ENCODE data around the gene SORT1.
"Not testable (repeated sequence)": the region's sequence is repeated elsewhere in the genome, so short reads cannot be mapped to it uniquely, and the experiment has no call there.

Gene SORT1

DNA sequence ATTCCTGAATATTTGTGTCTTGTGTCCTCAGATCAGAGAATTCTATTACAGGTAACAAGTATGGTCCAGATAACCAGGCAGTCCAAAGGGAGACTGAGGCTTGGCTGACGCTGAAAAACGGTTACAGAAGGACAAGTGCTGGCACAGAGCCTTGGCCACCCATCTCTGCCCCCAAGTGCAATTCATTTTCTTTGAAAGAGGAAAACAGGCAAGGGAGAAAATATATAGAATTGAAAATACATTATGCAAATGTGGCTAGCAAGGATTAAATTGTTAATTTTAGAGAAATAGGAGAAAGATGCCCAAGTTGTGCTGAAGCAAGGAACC is 1.2 kb downstream of the SORT1 start:
- no peak for DNase-seq

GRCh38 chr1:109395602-109396512 is 1.9 kb downstream of the SORT1 start:
- DNase-seq = no peak

GRCh38 chr1:109395282-109395599 is 2.5 kb downstream of the SORT1 start:
- DNase-seq = not testable (repeated sequence)

DNA sequence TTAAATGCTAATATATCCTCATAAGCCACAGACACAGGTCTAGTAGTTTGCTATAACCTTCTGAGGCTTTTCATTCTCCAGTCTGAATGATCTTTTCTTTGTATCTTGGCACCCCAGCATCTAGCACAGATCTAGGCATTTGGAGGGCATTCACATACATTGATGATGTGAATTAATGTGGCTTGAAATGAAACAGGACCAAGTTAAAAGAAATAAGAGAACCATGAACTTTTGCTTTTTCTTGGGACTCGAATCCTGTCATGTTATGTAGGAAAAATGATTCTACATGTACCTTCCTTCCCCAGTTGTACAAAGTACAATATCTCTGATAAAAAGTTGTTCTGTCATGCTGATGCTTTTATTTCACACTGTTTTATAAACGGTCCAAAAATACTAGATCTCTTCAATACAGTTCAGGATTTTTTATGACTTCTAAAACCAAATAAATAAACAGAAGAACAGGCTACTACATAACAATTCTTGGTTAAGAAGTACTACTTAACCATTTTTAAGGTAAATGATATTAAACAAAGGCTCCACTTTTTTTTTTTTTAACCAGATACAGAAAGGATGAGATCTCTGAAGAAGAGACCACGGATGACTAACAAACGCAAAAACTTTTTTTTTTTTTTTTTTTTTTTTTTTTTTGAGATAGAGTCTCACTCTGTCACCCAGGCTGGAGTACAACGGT is 3.0 kb downstream of the SORT1 start:
- DNase-seq = no peak

DNA sequence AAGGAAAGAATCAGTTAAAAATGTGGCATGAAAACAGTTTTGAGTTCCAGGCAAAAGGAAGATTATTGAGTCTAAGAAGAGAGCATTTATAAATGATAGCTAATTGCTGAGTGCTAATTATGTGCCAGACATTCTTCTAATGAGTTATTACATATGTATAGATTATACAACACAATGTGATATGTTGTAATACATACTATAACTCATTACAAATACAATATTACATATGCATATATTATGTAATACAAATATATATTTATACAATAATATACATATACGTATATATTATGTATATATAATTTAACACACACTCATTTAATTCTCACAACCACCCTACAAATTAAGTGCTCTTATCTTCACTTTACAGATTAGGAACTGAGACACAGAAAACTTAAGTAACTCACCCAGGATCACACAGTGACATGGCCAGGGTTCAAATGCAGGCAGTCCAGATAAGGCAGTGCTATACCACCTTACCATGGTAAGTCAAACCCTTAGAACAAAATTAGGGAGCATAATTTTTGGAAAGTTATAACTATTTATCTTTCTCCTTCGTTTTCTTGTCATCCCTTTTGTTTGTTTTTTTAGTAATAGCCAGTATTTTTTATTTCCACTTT is 4.0 kb downstream of the SORT1 start:
- DNase-seq = no peak

DNA sequence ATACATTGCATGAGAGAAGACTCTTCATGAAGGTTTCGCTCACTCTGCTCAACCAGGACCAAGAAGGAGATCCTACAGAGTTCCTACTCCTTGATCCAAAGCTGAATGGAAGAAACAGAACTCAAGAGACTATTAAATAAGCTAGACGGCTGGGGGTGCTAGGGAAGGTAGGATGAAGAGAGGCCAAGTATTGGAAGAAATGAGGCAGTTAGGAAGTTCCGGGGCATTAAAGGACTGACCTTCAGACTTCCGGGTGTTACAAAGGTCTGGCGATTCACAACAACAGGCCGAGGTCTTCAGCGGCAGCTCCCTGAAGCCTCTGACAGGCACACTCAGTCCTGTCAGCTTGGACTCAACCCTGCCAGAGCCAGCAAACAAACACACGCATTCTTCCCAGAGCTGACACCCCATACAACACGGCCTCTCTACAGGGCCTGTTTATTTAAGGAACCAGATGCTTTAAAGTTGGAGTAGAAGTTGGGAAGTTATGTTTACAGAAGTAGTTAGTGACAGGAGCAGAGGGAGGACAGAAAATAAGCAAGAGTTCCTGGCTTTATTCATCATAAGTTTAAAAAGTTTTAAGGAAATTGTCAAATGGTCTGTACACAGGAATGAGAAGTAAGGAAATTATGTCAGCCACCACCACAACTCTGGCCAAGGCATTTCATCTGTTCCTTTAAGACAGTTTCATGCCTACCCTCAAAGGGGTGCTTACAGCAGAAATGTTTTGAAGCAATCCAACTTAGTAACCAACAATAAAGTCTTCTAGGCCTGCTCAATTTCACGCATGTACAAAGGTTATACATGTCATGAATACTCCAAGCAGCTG is 4.7 kb downstream of the SORT1 start:
- DNase-seq = peak; percentile 44

DNA sequence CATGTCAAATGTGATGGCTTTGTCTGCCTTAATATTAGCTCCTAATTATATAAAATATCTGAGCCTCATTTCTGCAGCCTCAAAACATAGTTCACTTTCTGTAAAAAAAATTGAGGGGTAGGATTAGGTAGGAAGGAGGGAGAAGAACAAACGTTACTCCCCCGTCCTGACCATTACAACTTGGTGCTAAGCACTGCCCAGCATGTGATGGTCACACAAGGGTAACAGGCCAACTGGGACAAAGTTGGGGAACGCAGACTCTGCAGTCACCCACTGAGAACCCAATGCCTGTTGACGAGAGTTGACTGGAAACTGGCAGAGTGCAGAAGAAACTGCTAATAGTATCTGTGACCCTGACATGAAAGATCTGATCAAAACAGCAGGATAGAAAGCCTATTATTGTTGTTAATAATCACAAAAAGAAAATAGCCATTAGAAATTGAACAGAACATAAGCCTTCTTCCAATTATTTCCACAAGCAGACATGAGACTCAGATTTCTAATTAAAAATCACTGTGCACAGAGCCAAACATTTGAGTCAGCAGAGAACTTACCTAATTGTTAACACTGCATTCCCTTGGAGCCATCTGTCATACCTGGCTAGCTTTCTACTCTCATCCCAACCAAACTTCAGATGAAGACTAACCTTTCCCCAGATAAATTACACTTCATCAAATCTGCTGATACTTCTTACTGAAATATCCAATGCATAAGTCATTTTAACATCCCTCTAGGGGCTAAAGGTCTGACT is 5.5 kb downstream of the SORT1 start:
- DNase-seq = no peak

DNA sequence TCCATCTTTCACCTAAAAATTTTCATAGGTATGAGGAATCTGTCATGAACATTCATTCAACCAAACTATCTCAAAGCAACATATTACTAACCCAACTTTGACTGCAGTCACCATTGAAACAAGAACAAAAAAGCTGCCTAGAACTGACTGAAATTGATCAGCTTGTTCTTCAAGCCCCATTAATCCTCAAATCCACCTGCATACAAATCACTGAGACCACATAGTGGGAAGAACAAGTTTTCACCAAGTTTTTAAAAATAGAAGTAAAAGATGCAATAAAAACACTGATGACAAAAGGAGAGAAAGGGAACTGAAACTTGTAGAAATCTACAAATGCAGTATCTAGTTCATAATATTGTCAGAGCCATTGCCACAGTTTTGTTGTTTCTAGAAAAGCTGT is 6.1 kb downstream of the SORT1 start:
- DNase-seq = no peak

DNA sequence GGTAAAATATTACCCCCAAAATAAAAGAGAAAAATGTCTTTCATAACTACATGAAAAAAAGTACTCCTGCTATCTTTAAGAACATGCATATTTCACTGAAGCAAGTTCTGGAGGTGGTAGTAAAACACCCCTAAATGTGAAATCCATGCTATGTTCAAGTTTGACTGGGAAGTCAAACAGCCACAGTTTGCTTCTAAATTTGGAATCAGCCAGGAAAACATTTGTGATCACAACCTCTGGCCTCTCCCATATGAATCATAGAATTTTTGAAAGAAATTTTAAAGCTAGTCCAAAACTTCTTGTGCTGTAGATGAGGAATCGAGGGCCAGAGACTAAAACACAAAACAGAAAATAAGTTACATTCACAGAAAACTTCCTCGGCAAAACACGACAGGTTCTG is 6.6 kb downstream of the SORT1 start:
- no peak for DNase-seq

DNA sequence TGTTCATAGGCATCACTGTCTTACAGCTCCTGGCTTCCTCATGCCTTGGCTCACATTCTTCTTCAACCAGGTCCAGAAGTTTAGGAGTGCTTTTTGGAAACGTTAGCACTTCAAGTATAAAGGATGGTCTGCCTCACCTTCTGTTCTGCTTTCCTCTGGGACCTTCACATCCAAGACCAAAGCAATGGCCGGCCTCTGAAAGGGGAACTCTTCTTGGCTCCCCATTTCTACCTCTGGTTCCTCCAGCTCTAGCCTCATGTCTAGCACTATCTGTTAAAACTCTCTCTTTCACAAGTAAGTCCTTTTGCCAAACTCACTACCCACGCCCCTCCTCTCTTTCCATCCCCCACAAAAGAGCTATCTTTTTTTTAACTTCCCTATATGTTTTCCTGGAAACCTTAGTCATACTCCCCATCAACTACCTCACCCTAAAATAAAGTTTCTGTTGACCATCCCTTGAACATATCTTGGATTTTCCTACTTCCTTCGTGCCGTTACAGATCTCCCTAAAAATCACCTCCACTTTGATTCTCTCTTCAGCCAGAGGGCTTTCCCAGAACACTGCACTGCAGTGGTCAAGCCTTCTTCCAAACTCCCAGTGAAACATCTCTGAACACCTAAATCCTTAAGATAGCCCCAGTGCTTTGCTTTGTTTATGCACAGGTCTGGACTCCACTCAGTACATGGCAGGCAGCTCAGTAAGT is 7.9 kb downstream of the SORT1 start:
- no peak for DNase-seq

DNA sequence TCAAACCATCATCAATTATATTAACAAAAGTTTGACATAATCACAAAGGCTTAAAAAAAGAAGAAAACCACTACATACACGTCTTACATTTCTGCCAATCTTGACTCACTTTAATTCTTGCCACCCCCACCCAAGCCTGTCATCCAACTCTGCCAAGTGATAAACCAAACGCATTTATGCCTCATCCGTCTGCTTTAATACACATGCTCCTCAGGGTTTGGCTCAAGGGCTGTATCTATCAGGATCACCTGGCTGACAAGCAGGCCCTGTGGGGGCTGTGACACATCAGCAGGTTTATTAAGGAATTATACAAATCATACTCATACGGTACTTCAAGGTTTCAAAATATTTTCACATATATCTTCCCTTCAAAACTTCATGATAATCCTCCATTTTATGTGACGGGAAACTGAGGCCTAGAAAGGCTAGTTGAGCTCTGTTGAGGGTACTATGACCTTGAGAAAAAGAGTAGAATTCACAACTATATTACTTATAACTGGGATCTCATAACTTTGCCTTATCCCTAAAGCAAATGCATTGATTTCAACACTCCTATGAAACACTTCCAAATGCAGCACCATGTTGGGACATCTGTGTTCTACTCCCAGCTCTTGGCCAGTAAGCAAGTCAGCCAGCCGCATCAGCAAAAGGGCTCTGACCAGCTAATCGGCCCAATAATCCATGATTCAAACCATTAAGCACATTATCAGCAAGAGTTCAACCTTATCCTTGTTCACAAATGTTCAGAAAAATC is 8.7 kb downstream of the SORT1 start:
- DNase-seq = no peak

DNA sequence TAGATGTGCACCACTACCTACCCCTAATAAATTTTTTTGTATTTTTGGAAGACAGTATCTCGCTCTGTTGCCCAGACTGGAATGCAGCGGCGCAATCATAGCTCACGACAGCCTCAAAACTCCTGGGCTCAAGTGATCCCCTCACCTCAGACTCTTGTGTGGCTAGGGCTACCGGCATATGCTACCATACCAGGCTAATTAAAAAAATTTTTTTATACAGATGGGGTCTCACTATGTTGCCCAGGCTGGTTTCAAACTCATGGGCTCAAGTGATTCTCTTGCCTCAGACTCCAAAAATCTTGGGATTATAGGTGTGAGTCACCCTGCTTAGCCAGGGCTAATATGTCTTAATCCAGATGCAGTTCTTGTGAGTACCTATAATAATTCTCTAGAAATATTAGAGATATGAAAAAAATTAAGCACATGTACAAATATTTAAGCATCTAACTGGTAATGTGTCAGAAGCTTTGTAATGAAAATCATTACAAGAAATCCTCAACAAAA is 9.5 kb downstream of the SORT1 start:
- DNase-seq = no peak

- DNase-seq = no peak
These were observed 11.5 kb downstream of the SORT1 start for GRCh38 chr1:109386054-109386717.

DNA sequence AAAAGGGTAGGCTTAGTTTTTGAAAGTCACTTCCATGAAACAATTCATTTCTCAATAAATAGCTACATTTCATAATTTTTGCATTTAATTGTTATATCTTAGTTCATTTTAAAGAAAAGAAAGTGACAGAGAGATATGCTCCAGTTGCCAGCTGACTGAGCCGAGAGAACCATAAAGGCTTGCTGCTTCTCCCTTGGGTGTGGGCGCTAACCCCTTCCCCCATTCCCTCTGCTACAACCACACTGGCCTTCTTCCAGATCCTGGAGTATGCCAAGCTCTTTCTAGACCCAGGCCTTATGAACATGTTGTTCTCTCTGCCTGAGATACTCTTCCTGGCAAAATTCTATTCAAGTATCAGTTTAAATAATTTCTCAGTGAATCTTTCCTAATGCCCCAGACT is 12.3 kb downstream of the SORT1 start:
- no peak for DNase-seq

DNA sequence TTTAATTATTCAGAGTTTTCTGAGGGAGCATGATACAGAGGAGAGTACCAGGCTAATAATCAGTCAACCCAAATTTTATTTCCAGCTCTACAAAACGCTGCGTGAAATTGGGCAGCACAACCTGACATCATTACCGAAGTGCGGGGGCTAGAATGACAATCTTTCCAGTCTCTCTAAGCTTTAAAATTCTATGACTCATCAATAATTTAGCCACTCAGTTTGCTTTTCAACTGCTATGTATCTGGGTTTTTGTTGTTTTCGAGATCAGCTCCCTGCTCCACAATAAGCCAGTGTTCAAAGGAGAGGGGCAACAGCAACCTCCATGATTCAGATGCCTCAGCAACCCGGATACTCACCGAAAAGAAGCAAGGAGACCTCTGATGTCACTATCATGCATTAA is 13.9 kb downstream of the SORT1 start:
- DNase-seq = no peak

GRCh38 chr1:109383087-109383779 is 14.5 kb downstream of the SORT1 start:
- DNase-seq = no peak

GRCh38 chr1:109381573-109381972 is 16.1 kb downstream of the SORT1 start:
- no peak for DNase-seq

DNA sequence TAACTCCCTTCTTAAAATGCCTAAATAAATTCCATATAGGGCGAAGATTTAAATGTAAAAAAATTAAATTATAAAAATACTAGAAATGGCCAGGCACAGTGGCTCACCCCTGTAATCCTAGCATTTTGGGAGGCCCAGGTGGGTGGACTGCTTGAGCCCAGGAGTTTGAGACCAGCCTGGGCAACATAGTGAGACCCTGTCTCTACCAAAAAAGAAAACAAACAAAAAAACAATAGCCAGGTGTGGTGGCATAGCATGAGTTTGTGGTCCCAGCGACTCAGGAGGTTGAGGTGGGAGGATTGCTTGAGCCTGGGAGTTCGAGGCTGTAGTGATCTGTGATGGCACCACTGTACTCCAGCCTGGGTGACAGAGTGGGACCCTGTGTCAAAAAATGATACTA is 17.8 kb downstream of the SORT1 start:
- DNase-seq = no peak

- DNase-seq = no peak
These were observed 18.3 kb downstream of the SORT1 start for GRCh38 chr1:109379422-109379821.

GRCh38 chr1:109377698-109378097 is 20.0 kb downstream of the SORT1 start:
- no peak for DNase-seq
